HG03432 (cell line): ENCODE measurements around the gene CDH23.

Experiments
- ATAC-seq: cut with Tn5 transposase; IDR thresholded peaks from one replicate; pipeline ENCODE4 v1.9.1; 2021; ENCODE audit warnings: mild to moderate bottlenecking, moderate library complexity; ENCODE audit not compliant: unreplicated experiment

The CDH23 gene

GRCh38 chr10:71554671-71555070, 158.0 kb downstream of the CDH23 start:
- ATAC-seq = no peak

DNA sequence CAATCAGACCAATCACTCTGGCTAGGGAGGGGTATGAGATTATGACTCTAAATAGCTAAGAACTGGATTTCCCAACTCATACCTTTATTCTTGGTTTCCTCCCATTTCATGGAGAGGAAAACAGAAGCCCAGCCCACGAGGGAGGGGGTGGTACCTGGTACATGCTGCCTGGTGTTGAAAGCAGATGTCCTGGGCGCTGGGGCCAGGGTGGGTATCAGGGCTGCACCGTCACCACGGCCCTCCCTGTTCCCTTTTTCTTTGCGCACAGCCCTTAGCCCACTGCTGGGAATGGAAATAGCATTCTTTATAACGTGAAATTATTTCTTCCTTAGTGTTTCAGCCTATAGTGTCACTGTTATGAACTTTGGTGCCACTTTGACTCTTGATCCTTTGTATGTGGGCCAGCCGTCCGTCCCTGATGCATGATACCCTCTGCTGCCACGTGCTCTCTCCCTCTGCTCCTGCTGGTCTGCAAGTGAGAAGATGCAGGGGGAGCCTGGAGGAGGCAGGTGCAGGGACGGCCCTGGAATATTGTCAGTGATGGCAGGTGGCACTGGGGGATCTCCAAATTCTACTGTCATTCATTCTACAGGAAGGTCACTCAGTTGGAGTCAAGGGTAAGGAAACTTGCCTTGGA, 158.5 kb downstream of the CDH23 start:
- ATAC-seq = no peak

- ATAC-seq = no peak
These were observed 159.0 kb downstream of the CDH23 start for GRCh38 chr10:71555724-71556119.

DNA sequence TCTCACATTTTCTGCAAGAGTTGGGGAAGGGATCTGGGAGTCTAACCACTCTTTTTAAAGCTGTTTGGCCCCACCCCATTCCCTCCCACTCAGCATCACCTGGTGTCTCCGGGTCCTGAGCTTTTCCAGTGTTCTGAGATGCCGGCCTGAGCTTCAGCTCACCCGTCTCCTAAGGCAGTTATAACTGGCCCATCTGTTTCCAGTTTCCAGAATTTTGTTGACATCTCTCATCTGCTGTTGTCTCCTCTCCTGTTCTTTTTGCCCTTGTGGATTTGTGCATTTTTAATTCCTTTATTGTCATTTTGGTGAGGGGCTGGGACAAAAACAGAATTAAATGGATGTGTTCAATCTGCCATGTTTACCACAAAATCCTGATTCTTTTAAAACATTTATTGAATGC, 162.3 kb downstream of the CDH23 start:
- no peak for ATAC-seq

- no peak for ATAC-seq
These were observed 164.4 kb downstream of the CDH23 start for GRCh38 chr10:71561003-71561574.

DNA sequence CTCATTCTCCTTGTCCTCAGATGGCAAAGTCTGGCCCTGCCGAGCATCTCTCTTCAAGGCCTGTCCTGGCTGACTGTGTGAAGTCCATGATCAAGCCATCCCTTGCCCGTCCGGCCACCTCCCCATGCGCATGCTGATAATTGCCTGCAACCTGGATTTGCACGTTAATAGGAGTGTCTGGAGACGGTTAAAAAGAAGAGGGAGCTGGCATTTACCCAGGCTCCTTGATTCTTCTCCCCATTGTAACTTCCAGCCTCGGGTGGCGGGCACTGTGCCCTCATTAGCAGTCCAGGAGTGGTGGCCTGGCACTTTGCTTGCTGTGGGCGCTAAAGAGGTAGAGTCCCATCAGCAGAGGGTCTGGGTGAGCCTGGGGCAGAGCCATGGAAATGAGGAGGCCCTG, 165.5 kb downstream of the CDH23 start:
- no peak for ATAC-seq

DNA sequence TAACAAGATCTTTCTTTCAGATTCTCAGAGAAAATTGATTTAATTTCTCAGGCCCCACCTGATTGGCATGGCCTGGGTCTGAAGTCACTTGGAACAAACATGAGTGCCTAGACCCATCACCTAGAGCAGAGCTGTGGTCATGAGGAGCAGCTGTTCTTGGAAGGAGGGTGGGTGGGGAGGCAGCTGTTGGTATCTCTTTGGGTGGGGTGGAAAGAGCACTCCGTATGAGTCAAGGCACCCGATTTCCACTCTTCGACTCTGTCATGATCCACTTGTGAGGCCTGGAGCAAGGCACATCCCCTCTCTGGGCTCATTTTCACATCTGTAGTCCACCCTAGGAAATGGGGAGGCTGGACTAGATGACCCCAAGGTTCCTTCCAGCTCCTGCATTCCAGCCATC, 166.2 kb downstream of the CDH23 start:
- no peak for ATAC-seq

DNA sequence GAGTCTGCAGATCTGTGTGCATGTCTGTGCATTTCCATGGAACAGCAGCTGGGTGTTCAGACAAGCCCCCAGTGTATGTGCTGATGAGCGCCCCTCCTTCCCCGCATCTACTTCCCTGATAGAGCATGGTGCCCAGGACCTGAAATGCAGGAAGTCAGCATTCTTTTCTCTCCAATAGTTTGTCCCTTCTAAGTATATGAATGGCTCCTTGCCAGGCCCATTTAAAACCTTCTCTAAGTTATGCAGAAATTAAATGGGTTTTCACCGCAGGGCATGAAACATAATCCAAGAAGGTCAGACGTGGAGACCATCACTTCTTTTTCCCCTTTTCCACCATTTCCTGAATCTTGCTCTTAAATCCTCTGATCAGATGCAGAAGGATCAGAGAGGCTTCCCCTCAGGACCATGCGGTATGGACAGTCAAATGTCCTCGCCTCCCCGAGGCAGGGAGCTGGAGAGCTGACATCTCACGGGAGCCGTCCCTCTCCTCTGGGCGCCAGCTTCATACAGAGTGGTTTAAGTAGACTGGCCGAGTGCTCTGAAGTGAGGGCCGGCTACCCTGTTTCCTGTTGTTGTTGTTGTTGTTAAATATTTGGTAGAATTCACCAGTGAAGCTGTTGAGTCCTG, 167.6 kb downstream of the CDH23 start:
- no peak for ATAC-seq

- ATAC-seq = no peak
These were observed 168.7 kb downstream of the CDH23 start for GRCh38 chr10:71565284-71566000.

- ATAC-seq = no peak
These were observed 170.3 kb downstream of the CDH23 start for GRCh38 chr10:71567006-71567405.

DNA sequence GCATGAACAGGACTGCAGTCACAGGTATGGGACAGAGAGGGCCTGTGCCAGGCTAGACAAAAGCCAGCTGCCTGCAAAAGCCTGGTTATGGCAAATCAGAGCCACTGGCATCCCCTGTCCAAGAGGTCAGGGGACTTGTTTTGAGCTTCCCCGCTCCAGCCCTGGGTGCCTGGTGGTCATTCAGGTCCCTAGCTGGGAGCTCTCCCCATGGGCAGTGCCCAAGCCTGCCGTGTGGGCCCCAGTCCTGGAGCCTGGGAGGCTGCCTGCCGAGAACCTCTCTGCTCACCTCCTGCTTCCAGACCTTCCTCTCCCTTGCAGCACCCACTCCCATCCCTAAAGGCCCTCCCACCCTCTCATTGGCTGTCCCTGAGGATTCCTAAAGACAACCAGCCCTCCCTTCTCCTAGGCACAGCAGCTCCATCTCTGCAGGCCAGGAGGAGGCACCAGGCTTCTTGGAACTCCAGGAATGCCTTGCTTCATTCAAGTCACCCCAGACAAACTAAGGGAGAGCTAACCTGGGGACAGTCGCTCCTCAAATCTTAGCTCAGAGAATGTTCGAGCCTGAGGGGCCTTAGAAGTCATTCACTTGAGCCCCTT, 172.3 kb downstream of the CDH23 start:
- no peak for ATAC-seq

DNA sequence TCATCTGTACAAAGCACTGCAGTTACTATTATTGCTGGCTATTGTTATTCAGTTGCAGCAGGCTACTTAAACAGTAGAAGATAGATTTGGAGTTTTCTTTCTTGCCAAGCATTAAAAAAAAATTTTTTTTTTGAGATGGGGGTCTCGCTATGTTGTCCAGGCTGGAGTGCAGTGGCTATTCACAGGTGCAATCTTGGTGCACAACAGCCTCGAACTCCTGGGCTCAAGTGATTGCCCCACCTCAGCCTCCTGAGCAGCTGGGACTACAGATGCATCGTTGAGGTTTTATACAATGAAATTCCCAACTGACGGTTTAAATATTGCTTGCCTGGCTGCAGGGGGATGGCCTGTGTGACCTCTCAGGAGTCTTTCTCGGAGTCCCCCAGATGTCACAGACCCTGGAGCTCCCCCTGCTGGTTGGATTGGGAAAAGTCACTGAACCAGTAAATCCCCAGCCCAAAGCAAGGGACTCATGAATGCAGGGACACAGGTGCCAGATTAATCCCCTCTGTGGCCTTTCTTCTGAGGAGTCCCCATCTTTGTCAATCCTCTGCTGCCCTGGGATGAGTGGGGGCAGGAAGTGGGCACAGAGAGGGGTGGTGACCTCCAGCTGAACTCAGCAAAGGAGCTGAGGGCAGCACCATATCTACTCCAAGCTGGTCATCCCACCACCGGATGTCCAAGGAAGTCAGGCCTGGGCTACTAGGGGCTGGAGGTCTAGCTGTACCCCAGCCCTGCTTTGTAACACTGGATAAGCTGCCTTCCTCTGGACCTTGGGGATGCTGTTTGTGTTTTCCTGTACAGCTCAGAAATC, 173.3 kb downstream of the CDH23 start:
- ATAC-seq = no peak

GRCh38 chr10:71571460-71572175, 174.9 kb downstream of the CDH23 start:
- ATAC-seq = no peak

DNA sequence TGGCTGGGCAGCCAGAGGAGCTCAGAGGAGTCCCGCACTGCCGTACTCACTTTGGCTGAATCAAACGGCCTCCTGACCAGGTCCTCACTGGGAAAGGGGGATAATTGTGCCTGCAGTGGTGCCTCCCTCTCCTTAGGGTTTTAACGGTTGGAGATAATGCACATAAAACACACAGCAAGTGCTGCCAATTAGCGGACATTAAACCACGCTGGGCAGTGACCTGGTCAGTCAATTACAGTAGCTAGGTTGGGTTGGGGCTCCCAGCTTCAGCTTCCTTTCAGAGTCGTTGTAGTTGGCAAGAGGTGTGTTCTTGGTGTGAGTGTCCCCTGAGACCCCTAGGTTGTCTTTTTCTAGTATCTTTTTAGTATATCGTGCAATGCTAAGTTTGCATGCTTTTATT, 176.2 kb downstream of the CDH23 start:
- no peak for ATAC-seq

DNA sequence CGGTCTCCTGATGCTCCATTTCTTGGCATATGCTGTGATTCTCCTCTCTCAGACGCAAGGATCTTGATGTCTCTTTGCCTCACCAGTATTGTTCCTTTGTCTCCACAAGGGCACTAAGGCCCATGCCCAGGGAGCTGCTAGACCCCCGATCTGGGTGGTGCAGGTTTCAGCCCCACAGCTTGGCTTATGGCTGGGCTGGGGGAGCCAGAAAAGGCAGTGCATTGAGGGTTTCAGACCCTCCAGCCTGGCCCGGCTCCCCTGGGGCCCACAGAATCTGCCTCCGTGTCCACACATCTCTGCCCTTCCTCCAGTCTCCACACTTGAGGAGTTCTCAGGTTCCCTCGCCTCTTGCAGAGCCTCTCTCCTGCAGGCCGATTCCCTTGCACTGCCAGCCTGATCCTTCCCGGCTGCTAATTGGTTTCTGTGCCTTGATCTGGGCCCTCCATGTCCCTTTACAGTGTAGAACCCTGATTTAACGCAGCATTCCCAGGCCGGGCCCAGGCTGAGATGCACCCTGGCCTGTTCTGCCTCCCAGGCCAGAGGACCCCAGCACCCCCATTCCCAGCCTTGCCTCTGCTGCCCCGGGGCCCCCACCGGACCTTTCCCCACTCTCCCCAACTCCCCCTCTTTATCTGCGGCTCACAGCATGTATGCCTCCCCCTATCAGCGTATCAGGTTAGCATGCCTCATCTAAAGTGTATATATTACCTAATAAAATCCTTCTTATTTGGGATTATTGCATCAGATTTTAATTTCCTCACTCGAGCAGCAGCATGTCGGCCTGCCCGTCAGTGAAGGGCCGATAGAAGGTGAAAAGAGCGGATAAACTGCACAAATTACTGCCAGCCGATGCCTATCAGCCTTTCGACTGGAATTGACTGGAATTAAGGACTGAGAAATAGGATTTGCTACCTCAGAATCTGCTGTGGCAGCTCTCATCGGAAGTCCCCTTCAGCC, 177.1 kb downstream of the CDH23 start:
- ATAC-seq = no peak

GRCh38 chr10:71575451-71575850, 178.7 kb downstream of the CDH23 start:
- ATAC-seq = no peak

- ATAC-seq = no peak
These were observed 179.4 kb downstream of the CDH23 start for GRCh38 chr10:71575934-71576801.

DNA sequence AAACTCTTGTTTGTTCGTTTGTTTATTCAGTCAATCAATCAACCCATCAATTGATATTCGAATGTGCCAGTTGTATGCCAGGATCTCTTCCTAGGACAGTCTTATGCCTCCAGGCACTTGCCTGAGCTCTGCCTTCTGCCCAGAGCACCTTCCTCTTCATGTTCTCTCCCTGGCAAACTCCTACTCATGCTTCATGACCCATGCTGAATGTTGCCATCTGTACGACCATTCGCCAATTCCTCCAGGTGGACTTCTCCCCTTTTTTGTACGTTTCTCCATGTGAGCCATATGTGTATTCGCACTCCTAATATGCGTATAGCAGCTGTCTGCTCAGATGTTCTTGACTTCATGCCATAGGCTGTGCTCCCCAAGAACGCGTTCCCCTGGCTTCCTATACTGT, 180.1 kb downstream of the CDH23 start:
- no peak for ATAC-seq
